Epithelial cell of proximal tubule (primary cell): Measurements from ENCODE around the gene SIRPB1. TPM values are rescaled to one million over a fixed set of nuclear protein-coding genes. Genes with fewer than 3 reads are reported as not detected.
"Not testable (repeated sequence)": the region's sequence is repeated elsewhere in the genome, so short reads cannot be mapped to it uniquely, and the experiment has no call there.

Experiments
- DNase-seq: peaks from one replicate; pipeline ENCODE4 v3.0.0-alpha.2; 2011; ENCODE audit warnings: low read depth
- H3K4me3 ChIP-seq: 2 replicates; pipeline ENCODE4 v1.5.1; 2011; ENCODE audit warnings: low read depth, mild to moderate bottlenecking, low read length
- total RNA-seq: library from RNA; depleted of rRNA; stranded (reverse); fragments of >200 nt; gene quantifications from 2 replicates; pipeline ENCODE4 v1.2.3, GENCODE V29; 2015
- TF ChIP-seq, protein P1 (sequence below): conservative IDR thresholded peaks from 2 replicates; pipeline ENCODE4 v1.5.1; 2012; ENCODE audit warnings: low read depth, mild to moderate bottlenecking, low read length

Gene SIRPB1
- total RNA-seq, 1 donor from 2014 or later, result 0.46 TPM

DNA sequence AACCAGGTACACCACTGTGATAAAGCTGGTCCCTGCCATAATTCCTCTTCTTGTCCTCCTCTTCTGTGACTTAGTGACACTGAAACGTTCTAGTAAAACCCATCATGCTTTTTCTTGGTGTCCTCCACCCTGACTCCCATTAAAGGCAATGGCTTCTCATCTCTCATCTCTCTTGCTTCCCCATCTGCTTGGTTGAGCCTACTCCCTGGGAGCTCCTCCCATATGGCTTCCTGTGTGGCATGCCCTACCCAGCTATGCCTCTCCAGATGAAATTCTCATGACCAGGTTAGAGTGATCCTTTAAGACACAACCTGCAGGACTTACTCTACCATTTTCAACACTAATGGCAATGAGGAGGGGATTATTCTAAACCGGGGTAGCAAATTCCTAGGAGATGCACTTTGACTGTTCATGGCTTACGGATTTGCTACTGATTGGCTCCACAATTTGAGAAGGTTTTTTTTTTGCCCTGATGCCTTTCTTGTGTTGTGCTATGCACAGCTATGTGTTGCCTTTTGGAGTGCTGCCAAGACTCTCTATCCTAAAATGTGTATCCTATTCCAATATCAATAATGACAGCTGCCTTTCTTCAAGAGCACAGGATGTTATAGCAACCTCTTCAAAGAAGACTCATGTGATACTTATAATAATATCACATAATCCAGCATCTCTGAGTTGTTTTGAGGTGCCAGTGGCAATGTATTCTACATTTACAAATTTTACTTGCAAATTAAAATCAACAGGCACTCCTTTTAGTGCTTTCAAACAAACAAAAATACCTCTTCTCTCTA lies 31.7 kb upstream of the SIRPB1 start:
- H3K4me3 ChIP-seq, result no peak overlapping the region
- DNase-seq, result no peak
- TF ChIP-seq, protein P1, sequence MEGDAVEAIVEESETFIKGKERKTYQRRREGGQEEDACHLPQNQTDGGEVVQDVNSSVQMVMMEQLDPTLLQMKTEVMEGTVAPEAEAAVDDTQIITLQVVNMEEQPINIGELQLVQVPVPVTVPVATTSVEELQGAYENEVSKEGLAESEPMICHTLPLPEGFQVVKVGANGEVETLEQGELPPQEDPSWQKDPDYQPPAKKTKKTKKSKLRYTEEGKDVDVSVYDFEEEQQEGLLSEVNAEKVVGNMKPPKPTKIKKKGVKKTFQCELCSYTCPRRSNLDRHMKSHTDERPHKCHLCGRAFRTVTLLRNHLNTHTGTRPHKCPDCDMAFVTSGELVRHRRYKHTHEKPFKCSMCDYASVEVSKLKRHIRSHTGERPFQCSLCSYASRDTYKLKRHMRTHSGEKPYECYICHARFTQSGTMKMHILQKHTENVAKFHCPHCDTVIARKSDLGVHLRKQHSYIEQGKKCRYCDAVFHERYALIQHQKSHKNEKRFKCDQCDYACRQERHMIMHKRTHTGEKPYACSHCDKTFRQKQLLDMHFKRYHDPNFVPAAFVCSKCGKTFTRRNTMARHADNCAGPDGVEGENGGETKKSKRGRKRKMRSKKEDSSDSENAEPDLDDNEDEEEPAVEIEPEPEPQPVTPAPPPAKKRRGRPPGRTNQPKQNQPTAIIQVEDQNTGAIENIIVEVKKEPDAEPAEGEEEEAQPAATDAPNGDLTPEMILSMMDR, result no peak

DNA sequence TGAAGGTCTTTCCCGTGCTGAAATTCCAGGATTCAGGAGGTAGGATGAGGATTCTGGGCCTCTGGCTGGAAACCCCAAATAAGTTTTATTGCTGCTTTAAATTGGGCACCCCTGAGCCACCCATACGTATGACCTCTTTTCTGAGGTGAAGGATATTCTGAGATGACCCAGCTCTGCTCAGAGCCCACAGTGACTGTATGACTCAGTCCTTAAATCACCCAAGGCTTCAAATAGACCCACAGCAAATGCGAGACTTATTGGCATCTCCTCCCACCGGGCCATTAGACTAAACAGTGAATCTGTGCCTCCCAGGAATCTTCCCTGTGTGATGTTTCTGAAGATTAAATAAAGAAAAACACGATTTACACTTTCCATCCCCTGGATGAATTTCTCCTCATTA lies 28.3 kb upstream of the SIRPB1 start:
- no peak overlapping the region for H3K4me3 ChIP-seq
- TF ChIP-seq, protein P1, result no peak
- no peak for DNase-seq

DNA sequence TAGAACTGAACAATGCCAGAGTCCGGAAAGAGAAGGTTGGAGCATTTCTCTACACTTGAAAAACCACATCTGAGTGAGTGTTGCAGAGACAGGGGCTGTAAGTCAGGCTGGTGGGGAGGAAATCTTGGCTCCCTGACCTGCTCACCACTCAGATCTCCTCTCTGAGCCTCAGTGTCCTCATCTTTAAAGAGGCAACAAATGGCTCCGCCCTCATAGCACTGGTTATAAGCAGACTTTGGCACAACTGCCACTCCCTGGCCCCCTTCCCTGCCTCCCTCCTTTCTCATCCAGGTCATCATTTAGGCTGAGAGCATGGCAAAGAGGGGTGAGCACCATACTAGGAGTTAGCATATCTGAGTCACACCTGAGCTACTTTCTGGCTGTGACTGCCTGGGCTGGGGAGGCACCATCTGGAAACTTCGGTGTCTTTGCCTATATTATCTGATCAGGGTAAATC lies 27.2 kb upstream of the SIRPB1 start:
- no peak for DNase-seq
- TF ChIP-seq, protein P1, result no peak
- H3K4me3 ChIP-seq, result no peak overlapping the region

DNA sequence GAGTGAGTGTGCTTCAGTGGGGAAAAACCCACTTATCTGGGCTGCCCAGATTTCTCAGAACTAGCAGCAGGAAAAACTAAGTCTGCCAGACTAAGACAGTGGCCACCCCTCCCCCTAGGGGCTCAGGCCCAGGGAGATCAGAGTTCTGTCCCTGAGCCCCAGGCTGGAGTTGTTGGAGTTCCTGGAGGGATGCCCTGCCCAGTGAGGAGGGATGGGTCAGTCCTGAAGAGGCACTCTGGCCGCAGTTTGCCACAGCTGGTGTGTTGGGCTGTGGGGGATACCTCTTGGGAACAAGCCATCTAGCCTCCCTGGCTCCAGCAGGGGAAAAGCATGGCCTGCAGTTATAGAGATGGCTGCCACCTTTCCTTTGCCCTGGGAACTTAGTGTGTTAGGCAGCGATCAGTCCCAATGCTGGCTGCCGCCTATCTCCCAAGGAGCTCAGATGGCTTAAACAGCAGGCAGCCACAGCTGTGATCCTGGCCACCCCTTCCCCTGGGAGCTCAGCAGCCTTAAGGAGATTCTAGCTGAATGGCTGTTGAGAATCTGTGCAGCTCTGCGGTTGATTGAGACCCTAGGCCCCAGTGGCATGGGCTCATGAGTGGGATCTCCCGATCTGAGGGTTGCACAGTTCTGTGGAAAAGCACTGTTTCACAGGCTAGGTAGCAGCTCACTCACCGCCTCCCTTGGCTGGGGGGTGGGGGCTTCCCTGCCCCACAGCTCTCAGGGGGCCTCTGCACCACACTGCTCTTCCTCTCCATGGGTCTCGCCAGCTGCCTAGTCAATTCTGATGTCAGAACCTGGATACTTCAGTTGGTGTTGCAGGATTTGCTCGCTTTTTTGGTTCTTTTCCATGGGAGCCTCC lies 24.5 kb upstream of the SIRPB1 start:
- no peak for DNase-seq
- H3K4me3 ChIP-seq, result no peak overlapping the region
- TF ChIP-seq, protein P1, result no peak

DNA sequence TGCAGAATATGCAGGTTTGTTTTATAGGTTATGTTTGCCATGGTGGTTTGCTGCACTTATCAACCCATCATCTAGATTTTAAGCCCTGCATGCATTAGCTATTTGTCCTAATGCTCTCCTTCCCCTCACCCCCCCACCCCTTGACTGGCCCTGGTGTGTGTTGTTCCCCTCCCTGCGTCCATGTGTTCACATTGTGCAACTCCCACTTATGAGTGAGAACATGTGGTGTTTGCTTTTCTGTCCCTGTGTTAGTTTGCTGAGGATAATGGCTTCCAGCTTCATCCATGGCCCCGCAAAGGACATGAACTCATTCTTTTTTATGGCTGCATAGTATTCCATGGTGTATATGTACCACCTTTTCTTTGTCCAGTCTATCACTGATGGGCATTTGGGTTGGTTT lies 18.8 kb upstream of the SIRPB1 start:
- not testable (repeated sequence) for H3K4me3 ChIP-seq

DNA sequence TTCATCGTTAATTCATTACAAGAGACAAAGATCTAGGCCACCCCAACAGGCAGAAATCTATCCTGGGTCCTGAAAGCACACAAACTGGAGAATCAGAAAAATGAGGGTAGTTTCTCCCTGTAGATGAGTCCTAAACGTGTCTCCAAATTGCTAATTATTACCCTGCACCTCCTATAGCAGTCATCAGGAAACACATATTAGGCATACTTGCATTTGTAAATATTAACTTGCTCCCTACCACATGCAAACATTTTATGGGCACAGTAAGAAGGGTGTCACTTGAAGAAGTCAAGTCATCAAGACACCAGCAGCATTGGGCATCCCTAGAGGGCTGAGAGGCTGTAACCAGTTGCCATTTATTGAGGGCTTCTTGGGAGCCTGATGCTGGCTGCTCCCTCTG lies 17.9 kb upstream of the SIRPB1 start:
- H3K4me3 ChIP-seq, result no peak overlapping the region
- DNase-seq, result peak; percentile 68
- TF ChIP-seq, protein P1, result no peak

More for the DNA sequence above, 18.8 kb upstream of the SIRPB1 start:
- not testable (repeated sequence) for DNase-seq

DNA sequence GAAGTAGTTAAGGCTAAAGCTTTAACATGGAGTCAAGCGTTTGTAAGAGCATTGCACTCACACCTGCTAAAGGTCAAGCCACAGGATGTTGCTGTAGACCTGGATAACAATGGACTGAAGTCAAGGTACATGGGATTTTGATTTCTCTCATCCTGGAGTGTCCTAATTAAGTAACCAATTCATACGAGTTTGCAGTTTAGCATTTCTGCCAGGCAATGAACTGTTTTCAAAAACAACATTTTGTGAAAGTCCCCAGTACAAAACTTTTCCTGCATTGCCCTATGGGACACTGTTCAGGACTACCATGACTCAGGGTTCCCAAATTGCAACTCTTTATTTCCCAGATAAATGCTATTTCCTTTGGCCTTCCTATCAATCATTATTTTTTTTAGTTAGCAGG lies 17.4 kb upstream of the SIRPB1 start:
- TF ChIP-seq, protein P1, result no peak
- no peak overlapping the region for H3K4me3 ChIP-seq
- DNase-seq, result peak; percentile 80
